Immature natural killer cell (primary cell): ENCODE measurements around the gene MPPED2. TPM values are rescaled to one million over a fixed set of nuclear protein-coding genes. Genes with fewer than 3 reads are reported as not detected.

Experiments used
- DNase-seq, 3 donors: peaks; one replicate each; pipeline ENCODE4 v3.0.0; 2022; ENCODE audit warnings: mixed read lengths in 1 of 3
- H3K27ac Mint-ChIP-seq, 6 donors: one replicate each; pipeline ENCODE4 v1.8.0; 2020; ENCODE audit warnings: mixed read lengths in 6 of 6, mild to moderate bottlenecking in 5 of 6, inconsistent platforms in 4 of 6, moderate library complexity in 3 of 6
- H3K27me3 Mint-ChIP-seq, 3 donors: one replicate each; pipeline ENCODE4 v1.8.0; 2020 to 2021; ENCODE audit warnings: low read depth in 3 of 3, mild to moderate bottlenecking in 3 of 3, mixed read lengths in 3 of 3, moderate library complexity in 3 of 3, inconsistent platforms in 1 of 3
- H3K36me3 Mint-ChIP-seq, 3 donors: one replicate each; pipeline ENCODE4 v1.8.0; 2020; ENCODE audit warnings: mixed read lengths in 3 of 3, inconsistent platforms in 2 of 3, mild to moderate bottlenecking in 2 of 3
- H3K4me1 Mint-ChIP-seq, 2 donors: one replicate each; pipeline ENCODE4 v1.8.0; 2020; ENCODE audit warnings: inconsistent platforms in 2 of 2, mild to moderate bottlenecking in 2 of 2, mixed read lengths in 2 of 2, moderate library complexity in 1 of 2
- H3K4me3 Mint-ChIP-seq, 5 donors: one replicate each; pipeline ENCODE4 v1.8.0; 2020; ENCODE audit warnings: mild to moderate bottlenecking in 5 of 5, mixed read lengths in 5 of 5, inconsistent platforms in 3 of 5, moderate library complexity in 3 of 5
- H3K9me3 Mint-ChIP-seq, 6 donors: one replicate each; pipeline ENCODE4 v1.8.0; 2020; ENCODE audit warnings: mild to moderate bottlenecking in 6 of 6, mixed read lengths in 6 of 6, inconsistent platforms in 4 of 6, moderate library complexity in 3 of 6
- polyA plus RNA-seq, 3 donors: library from polyadenylated mRNA; unstranded; fragments of 300-500 nt; fragmentation: Illumina TruSeq; gene quantifications; one replicate each; pipeline ENCODE4 v1.2.3, GENCODE V29; 2021

MPPED2 gene
- polyA plus RNA-seq, 3 donors from 2014 or later, result 1.7 to 2.0 (median 1.8) TPM

DNA sequence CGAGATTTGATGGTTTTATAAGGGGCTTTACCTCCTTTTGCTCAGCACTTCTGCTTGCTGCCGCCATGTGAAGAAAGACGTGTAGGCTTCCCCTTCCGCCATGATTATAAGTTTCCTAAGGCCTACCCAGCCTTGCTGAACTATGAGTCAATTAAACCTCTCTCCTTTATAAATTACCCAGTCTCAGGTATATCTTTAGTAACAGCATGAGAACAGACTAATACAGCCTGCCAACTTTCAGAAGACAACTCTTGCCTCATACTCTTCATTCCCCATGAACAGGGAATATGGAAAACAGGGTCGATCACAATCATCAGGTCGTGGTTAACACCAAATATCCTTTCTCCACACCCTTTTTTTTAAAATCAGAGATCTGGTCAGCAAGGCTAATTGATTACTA is 83.0 kb downstream of the MPPED2 start:
- Mint-ChIP-seq H3K36me3 (peaks cover 0 to 3% (median 0%) of the 10 kb centered on the region in 3 donors), H3K9me3 (no peaks in the 10 kb centered on the region), H3K4me3 (no peak overlapping the region), H3K4me1 (no peaks in the 10 kb centered on the region), H3K27me3 (peaks cover 0 to 5% (median 3%) of the 10 kb centered on the region in 3 donors), H3K27ac (no peak overlapping the region)
- DNase-seq, result no peak

DNA sequence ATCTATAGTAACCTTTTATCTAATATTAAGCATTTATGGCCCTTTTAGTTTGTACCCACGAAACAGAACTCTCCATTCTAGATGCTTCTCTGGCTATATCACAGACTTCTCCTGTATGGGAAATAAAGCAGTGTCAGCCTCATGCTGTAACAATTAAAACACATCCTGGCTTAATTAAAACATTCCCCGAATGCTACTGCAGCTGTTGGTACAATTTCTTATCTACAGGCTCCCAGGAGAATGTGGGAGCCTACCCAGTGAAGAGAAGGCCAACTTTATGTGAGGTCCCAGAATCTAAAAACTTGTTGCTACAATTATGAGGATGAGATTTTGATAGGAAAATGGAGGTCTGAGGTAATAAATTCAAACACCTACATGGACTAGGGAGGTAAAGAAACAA is 83.8 kb downstream of the MPPED2 start:
- no peaks in the 10 kb centered on the region for H3K4me1 Mint-ChIP-seq
- H3K27me3 Mint-ChIP-seq, result peaks cover 0 to 5% (median 3%) of the 10 kb centered on the region in 3 donors
- no peak overlapping the region for H3K4me3 Mint-ChIP-seq
- H3K36me3 Mint-ChIP-seq, result peaks cover 0 to 3% (median 0%) of the 10 kb centered on the region in 3 donors
- H3K9me3 Mint-ChIP-seq, result no peaks in the 10 kb centered on the region
- no peak overlapping the region for H3K27ac Mint-ChIP-seq
- no peak for DNase-seq

DNA sequence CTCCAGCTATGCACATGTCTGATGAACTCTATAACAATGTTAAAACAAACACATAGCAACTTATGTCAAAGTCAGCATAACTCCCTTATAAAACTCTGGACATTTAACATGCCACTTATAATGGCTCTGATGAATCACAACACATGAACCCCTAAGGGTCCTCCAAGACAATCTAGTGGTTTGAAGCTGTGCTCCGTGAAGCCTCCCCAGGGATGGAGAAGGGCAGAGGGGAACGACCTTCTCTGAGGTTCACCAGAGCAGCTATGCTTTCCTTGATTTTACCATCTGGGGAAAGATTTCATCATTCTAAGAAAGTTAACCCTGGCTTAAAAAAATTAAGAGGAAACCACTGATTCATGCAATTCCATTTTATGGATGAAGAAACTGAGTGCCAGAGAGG is 84.4 kb downstream of the MPPED2 start:
- H3K4me1 Mint-ChIP-seq, result no peaks in the 10 kb centered on the region
- H3K27ac Mint-ChIP-seq, result no peak overlapping the region
- H3K27me3 Mint-ChIP-seq, result peaks cover 0 to 5% (median 3%) of the 10 kb centered on the region in 3 donors
- H3K9me3 Mint-ChIP-seq, result no peaks in the 10 kb centered on the region
- peaks cover 0 to 3% (median 0%) of the 10 kb centered on the region in 3 donors for H3K36me3 Mint-ChIP-seq
- no peak for DNase-seq
- no peak overlapping the region for H3K4me3 Mint-ChIP-seq

DNA sequence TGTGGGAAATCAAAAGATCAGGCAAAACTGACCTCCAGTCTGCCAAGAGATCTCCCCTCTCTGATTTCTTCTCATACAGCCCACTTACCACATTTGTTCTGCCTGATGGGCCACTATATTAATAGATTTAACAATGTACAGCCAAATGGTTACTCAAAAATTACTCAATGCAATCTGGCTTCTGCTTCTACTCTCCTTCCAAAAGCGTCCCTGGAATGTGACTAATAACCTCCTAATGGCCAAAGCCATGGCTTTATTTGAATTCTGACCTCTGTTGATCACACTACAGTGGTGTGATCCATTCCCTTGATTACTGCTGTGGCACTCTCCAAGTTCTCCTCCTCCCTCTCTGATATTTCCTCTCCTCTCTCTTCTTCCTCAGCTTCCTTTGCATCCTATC is 86.2 kb downstream of the MPPED2 start:
- H3K36me3 Mint-ChIP-seq, result peaks cover 0 to 3% (median 0%) of the 10 kb centered on the region in 3 donors
- DNase-seq, result no peak
- H3K4me1 Mint-ChIP-seq, result no peaks in the 10 kb centered on the region
- H3K27ac Mint-ChIP-seq, result no peak overlapping the region
- no peak overlapping the region for H3K4me3 Mint-ChIP-seq
- peaks cover 0 to 3% (median 1%) of the 10 kb centered on the region in 3 donors for H3K27me3 Mint-ChIP-seq
- H3K9me3 Mint-ChIP-seq, result no peaks in the 10 kb centered on the region

DNA sequence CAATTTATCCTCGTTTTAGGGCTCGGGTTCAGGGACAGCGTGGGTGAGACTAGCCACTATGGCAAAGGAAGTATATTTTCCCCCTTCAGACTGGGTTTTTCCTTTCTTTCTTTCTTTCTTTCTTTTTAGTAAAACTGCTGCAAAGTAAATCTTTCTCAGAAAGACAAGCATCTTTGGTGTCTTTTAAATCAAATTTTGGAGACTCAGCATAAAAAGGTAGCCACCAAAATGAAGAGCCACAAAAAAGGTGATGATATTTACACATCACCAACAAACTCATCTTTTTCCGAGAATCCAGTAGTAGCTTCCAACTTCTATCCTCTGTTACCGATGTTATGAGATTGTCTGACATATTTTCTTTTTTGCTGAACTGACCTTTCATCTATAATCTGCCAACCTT is 88.6 kb downstream of the MPPED2 start:
- DNase-seq, result no peak
- Mint-ChIP-seq H3K4me3 (no peak overlapping the region), H3K27me3 (peaks cover 0 to 1% (median 0%) of the 10 kb centered on the region in 3 donors), H3K36me3 (peaks cover 0 to 7% (median 0%) of the 10 kb centered on the region in 3 donors), H3K4me1 (no peaks in the 10 kb centered on the region), H3K27ac (no peak overlapping the region), H3K9me3 (no peaks in the 10 kb centered on the region)

DNA sequence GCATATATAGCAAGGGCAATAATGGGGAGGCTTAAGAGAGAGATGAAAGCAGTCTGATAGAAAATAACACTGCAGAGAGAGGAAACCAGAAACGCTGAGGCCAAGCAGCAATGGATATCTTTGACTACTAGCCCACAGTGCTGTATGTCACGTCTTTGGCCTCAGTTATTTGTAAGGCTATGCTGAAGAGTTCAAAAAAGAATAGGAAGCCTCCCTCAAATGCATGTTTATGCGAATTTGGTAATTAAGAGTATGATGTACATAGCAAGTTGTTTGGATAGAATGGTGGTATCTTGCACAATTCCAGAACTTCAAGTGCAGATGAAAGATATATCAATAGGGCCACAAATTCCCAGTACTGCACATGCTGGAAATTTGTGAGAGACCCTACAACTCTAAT is 89.2 kb downstream of the MPPED2 start:
- Mint-ChIP-seq H3K4me3 (no peak overlapping the region), H3K4me1 (no peaks in the 10 kb centered on the region), H3K27ac (no peak overlapping the region), H3K9me3 (no peaks in the 10 kb centered on the region), H3K27me3 (peaks cover 0 to 1% (median 0%) of the 10 kb centered on the region in 3 donors), H3K36me3 (peaks cover 0 to 7% (median 0%) of the 10 kb centered on the region in 3 donors)
- DNase-seq, result no peak

DNA sequence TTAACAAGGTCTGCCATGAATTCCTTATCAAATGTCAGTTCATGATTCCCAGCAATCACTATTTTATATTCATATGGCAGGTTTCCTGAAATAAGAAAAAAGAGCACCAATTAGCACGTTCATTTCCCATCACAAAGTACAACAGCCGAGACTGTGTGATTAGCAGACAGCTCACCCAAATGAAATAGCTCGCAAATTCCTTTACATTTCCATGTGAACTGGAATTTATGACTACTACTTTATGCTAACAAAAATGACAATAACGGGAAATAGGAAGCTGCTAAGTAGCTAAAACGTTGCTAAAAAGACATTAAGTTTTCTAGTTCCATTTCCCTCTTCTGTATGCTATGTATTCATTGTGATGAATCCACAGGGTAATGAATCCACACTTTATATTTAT is 90.7 kb downstream of the MPPED2 start:
- Mint-ChIP-seq H3K9me3 (no peaks in the 10 kb centered on the region), H3K27me3 (peaks cover 0 to 1% (median 0%) of the 10 kb centered on the region in 3 donors), H3K4me3 (no peak overlapping the region), H3K4me1 (no peaks in the 10 kb centered on the region), H3K27ac (no peak overlapping the region), H3K36me3 (peaks cover 0 to 7% (median 0%) of the 10 kb centered on the region in 3 donors)
- DNase-seq, result no peak

DNA sequence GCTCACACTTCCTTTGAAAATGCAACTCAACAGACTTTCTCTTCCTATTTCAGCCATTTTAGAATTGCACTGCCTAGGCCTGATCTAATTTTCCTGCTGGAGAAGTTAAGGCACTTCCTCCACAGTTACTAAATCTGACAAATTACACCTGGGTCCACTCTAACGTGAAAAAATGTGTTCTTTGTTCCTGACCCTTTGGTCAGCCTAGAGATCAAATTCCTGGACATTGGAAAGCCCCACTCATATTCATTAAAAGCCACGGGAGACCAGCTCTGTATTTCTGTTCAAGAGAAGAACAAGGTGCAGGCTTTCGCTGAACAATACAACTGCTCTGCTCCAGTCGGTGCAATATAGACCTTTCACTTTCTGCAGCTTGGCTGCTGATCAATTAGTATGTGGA is 96.6 kb downstream of the MPPED2 start:
- Mint-ChIP-seq H3K4me1 (no peaks in the 10 kb centered on the region), H3K9me3 (no peaks in the 10 kb centered on the region), H3K27me3 (peaks cover 0 to 5% (median 4%) of the 10 kb centered on the region in 3 donors), H3K27ac (no peak overlapping the region), H3K36me3 (peaks cover 0 to 4% (median 0%) of the 10 kb centered on the region in 3 donors), H3K4me3 (no peak overlapping the region)
- no peak for DNase-seq

DNA sequence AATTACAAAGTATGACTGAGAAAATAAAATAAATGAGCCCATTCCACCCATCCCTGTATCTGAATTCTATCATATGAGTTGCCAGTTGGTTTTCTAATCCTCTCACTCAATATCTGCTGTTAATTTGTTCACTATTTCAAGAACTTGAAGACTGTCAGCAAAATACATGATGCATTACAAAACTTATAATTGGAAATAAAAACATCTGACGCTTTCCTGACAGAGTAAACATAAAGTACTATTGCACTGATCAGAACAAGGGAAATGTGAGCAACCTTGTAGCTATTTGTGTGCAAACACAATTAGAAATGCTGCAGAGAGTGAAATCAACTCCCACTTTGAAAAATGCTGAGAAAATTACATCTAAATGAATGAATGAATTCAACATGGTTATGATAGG is 97.1 kb downstream of the MPPED2 start:
- H3K27ac Mint-ChIP-seq, result no peak overlapping the region

DNA sequence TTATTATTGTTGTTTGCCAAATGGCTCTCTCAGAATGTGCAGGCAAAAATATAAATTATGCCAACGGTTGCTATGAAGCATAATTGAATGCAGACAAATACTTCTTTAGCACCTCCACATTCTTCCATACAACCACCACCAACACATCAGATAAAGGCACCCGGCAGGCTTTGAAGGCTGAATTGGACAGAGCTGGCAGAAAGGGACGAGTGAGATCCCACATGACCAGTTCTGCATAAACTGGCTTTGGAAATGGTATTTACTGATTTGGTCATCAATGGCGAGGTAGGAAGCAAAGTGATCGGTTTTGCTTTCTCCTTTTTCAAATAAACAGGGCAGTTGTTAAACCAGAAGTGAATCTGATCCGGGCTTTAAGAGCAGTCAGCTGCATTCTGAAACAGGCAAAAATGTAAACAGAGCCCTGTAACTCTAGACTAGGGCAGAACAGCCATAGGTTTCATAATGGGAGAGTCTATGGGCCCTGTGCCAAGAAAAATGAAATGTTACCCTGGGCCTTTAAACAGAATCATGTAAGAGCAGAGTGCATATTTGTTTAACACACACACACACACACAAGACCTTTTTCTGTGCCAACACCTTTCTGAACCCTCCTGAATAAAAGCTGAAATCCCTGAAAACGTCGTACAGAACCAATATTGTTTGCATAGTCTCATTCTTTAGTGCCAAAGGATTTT is 97.7 kb downstream of the MPPED2 start:
- H3K4me1 Mint-ChIP-seq, result no peaks in the 10 kb centered on the region
- no peak for DNase-seq
- no peaks in the 10 kb centered on the region for H3K9me3 Mint-ChIP-seq
- peaks cover 0 to 2% (median 0%) of the 10 kb centered on the region in 3 donors for H3K36me3 Mint-ChIP-seq
- H3K27ac Mint-ChIP-seq, result no peak overlapping the region
- peaks cover 0 to 6% (median 4%) of the 10 kb centered on the region in 3 donors for H3K27me3 Mint-ChIP-seq
- H3K4me3 Mint-ChIP-seq, result no peak overlapping the region

More for the DNA sequence above, 97.1 kb downstream of the MPPED2 start:
- Mint-ChIP-seq H3K4me1 (no peaks in the 10 kb centered on the region), H3K36me3 (peaks cover 0 to 4% (median 0%) of the 10 kb centered on the region in 3 donors), H3K4me3 (no peak overlapping the region), H3K9me3 (no peaks in the 10 kb centered on the region), H3K27me3 (peaks cover 0 to 6% (median 4%) of the 10 kb centered on the region in 3 donors)
- DNase-seq, result no peak

DNA sequence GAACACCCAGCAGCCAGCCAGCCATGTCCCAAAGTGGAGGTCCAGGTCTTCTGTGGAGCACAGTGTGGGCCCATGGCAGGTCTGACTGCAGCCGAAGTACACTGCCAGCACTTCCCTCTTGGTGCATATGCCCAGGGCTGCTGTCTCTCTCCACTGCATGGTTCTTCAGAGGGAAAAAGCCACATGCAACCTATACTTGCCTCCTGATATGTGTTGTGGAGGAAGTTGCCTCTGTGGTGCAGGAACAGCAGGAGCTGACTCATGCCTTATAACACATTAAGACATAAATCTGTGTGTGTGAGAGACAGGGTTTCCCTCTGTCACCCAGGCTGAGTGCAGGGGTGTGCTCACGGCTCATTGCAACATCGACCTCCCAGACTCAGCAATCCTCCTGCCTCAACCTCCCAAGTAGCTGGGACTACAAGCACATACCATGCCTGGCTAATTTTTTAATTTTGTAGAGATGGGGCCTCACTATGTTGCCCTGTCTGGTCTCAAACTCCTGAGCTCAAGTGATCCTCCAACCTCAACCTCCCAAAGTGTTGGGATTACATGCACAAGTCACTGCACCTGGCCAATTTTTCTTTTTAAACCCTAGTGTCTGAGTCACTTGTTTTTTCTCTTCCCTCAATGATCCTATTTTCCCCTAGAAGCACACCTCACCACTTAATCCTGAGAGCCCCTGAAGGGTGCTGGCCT is 98.8 kb downstream of the MPPED2 start:
- no peaks in the 10 kb centered on the region for H3K9me3 Mint-ChIP-seq

DNA sequence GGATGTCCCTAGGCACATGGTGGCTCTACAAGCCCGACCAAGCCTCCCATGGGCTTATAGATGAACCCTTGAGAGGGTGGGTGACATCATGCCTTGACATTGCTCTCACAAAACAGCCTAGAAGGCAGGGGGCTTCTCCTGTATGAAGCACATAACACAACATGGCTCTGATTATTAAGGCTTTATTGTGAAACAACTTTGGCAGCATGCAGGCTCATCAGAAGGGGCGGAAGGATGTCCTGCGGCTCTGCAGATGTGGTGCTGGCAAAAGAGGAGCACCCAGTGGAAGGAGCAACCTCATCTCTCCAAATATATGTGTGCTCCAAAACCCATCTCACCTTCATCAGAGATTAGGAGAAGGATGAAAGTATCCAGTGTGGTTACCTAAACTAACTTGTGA is 100.4 kb downstream of the MPPED2 start:
- peaks cover 0 to 2% (median 0%) of the 10 kb centered on the region in 6 donors for H3K9me3 Mint-ChIP-seq
- no peaks in the 10 kb centered on the region for H3K36me3 Mint-ChIP-seq
- no peak overlapping the region for H3K27ac Mint-ChIP-seq
- DNase-seq, result no peak
- H3K4me1 Mint-ChIP-seq, result no peaks in the 10 kb centered on the region
- peaks cover 0 to 6% (median 4%) of the 10 kb centered on the region in 3 donors for H3K27me3 Mint-ChIP-seq
- H3K4me3 Mint-ChIP-seq, result no peak overlapping the region

More for the DNA sequence above, 98.8 kb downstream of the MPPED2 start:
- DNase-seq, result no peak
- Mint-ChIP-seq H3K4me3 (no peak overlapping the region), H3K27me3 (peaks cover 0 to 6% (median 4%) of the 10 kb centered on the region in 3 donors), H3K36me3 (no peaks in the 10 kb centered on the region), H3K4me1 (no peaks in the 10 kb centered on the region), H3K27ac (no peak overlapping the region)

DNA sequence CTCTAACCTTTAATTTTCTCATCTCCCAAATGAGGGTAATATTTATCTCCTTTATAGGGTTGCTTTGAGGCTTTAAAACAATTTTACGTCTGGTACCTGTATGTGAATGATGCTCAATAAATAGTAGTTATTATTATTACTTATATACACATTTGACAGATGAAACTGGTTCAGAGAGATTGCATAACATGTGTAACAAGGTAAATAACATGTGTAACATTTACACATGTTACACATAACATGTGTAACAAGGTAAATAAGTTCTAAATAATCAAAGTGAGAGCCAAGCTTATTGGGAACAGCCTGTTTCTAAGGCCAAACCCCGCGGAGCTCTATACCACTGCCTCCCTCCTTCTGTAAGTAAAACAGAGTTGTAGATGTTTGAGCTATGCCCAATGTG is 100.9 kb downstream of the MPPED2 start:
- H3K4me1 Mint-ChIP-seq, result no peaks in the 10 kb centered on the region
- H3K4me3 Mint-ChIP-seq, result no peak overlapping the region
- no peak overlapping the region for H3K27ac Mint-ChIP-seq
- H3K27me3 Mint-ChIP-seq, result peaks cover 0 to 6% (median 4%) of the 10 kb centered on the region in 3 donors
- peaks cover 0 to 2% (median 0%) of the 10 kb centered on the region in 6 donors for H3K9me3 Mint-ChIP-seq
- DNase-seq, result no peak
- H3K36me3 Mint-ChIP-seq, result no peaks in the 10 kb centered on the region

DNA sequence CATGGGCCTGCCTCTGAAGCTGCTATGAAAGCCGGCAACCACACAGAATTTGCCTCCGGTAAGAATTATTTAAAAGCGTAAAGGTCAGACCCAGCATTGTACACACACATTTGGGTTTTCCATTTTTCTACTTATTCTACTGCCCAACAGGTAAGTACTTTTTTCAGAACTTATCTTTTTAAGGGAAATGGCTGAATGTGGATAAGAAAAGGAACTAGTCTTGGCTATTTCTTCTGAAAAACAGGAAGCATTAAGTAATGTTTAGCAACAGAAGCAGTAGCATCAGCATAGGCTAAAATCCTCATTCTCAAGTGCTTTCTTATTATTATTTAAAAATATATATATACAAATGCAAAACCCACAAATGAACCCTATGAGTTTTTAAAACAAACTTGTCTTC is 103.1 kb downstream of the MPPED2 start:
- Mint-ChIP-seq H3K4me1 (peaks cover 0 to 4% of the 10 kb centered on the region in 2 donors), H3K27me3 (peaks cover 2 to 4% (median 4%) of the 10 kb centered on the region in 3 donors), H3K36me3 (no peaks in the 10 kb centered on the region), H3K4me3 (peak overlapping the region in 1 of 5 donors; percentile 45), H3K27ac (peak overlapping the region in 1 of 6 donors; percentile 2), H3K9me3 (peaks cover 0 to 2% (median 0%) of the 10 kb centered on the region in 6 donors)
- no peak for DNase-seq
